Measurements from ENCODE around the gene DISP3. TPM values are rescaled to one million over a fixed set of nuclear protein-coding genes. Genes with fewer than 3 reads are reported as not detected.

DISP3 gene, protein sequence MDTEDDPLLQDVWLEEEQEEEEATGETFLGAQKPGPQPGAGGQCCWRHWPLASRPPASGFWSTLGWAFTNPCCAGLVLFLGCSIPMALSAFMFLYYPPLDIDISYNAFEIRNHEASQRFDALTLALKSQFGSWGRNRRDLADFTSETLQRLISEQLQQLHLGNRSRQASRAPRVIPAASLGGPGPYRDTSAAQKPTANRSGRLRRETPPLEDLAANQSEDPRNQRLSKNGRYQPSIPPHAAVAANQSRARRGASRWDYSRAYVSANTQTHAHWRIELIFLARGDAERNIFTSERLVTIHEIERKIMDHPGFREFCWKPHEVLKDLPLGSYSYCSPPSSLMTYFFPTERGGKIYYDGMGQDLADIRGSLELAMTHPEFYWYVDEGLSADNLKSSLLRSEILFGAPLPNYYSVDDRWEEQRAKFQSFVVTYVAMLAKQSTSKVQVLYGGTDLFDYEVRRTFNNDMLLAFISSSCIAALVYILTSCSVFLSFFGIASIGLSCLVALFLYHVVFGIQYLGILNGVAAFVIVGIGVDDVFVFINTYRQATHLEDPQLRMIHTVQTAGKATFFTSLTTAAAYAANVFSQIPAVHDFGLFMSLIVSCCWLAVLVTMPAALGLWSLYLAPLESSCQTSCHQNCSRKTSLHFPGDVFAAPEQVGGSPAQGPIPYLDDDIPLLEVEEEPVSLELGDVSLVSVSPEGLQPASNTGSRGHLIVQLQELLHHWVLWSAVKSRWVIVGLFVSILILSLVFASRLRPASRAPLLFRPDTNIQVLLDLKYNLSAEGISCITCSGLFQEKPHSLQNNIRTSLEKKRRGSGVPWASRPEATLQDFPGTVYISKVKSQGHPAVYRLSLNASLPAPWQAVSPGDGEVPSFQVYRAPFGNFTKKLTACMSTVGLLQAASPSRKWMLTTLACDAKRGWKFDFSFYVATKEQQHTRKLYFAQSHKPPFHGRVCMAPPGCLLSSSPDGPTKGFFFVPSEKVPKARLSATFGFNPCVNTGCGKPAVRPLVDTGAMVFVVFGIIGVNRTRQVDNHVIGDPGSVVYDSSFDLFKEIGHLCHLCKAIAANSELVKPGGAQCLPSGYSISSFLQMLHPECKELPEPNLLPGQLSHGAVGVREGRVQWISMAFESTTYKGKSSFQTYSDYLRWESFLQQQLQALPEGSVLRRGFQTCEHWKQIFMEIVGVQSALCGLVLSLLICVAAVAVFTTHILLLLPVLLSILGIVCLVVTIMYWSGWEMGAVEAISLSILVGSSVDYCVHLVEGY (N-terminal part only)
- under 1 TPM; 0.05 to 0.06 TPM for total RNA-seq
- long read RNA-seq, result 0 reads

GRCh38 chr1:11478571-11479374 is at the start of gene DISP3:
TSS of gene DISP3 (plus strand) at chr1:11479155. CDS start at chr1:11500993, 21,838 bp downstream.
- DNase-seq (peak; percentile 59), ATAC-seq (peak; percentile 81 to 87)
- intact Hi-C loops (cut with DNase I), result no loop called here

DNA sequence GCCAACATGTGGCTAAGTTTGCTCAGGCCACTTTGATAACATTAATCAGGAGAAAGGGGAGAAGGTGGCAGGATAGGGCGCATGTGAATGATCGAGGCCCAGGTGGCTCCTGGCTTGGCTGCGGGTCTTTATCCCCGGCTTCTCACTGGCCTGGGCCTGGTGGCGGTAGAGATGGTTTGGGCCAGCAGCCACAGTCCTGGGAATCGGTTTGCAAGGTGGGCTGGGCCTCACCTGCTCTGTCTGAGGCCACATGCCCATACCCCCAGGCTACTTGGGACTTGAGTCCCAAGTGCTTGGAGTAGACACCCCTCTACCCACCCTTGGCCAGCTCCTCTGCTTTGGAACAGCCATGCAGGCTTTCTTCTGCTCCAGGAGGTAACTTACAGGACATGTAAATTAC is 49.7 kb upstream of the DISP3 start:
- DNase-seq (no peak), ATAC-seq (no peak)
- intact Hi-C loops (cut with DNase I), result no loop called here

DNA sequence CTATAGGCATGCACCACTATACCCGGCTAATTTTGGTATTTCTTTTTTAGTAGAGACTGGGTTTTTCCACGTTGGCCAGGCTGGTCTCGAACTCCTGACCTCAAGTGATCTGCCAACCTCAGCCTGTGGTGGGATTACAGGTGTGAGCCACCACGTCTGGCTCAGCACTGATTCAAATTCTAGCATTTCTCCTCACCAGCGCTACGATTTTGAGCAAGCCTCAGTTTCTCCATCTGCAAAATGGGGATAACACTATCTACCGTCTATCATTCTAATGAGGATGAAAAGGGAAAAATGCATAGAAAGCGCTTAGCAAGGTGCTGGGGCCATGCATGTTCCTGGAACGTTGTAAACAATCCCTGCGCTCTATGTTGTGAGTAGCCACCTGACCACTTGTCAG is 49.0 kb upstream of the DISP3 start:
- no peak for ATAC-seq
- intact Hi-C loops (cut with DNase I), result no loop called here
- DNase-seq, result no peak

GRCh38 chr1:11431941-11432507 is 46.9 kb upstream of the DISP3 start:
- ATAC-seq (no peak), DNase-seq (no peak)
- intact Hi-C loops (cut with DNase I), result no loop called here

DNA sequence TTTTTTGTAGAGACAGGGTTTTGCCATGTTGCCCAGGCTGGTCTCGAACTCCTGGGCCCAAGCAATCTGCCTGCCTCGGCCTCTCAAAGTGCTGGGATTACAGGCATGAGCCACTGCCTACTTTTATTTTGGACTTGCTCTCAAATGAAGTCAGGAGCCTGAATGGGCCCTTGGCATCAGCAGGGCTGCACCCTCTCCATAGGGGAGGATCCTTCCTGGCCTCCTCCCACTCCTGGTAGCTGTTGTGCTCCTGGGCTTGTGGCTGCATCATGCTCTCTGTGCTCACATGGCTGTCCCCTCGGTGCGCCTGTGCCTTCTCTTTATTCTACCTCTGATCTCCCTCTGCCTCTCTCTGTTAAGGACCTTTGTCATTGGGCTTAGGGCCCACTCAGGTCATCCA is 46.4 kb upstream of the DISP3 start:
- ATAC-seq (no peak), DNase-seq (no peak)
- intact Hi-C loops (cut with DNase I), result no loop called here

GRCh38 chr1:11434501-11434900 is 44.5 kb upstream of the DISP3 start:
- intact Hi-C loops (cut with DNase I), result no loop called here
- DNase-seq (no peak), ATAC-seq (no peak)

DNA sequence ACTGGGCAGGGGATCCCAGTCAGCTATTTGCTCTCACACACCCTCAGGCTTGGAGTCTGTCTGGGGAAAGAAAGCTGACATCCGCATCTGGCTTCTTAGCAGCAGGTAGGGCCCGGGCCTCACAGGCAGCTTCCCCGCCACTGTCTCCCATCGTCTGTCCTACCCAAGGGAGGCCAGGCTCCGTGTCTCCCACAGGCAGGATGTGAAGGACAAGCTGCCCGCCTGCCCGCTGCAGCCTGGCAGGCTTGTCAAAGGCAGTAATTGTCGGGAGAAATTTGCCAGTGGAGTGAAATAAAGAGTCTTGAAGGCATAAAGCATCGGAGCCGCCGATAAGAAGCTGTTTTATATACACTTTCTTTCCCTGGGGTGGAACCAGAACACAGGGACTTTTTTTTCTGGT is 44.0 kb upstream of the DISP3 start:
- no peak for DNase-seq
- intact Hi-C loops (cut with DNase I), result no loop called here
- no peak for ATAC-seq

DNA sequence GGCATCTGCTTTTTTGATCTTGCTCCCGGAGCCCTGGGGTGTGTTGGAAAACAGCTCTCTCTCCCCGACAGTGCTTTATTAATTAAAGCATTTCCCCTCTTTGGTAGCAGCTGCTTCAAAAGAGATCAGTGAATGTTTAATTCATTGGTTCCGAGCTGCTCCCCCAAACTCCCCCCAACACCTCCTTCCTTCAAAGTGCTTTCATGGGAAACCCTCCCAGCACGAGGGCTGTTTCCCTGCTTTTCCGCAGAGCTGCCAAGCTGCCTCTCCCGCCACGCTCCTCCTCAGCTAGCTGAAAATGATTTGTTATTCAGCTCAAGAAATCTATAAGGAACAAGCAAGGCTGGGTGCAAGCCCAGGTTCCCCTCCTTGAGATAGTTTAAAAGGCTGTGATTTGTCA is 40.0 kb upstream of the DISP3 start:
- ATAC-seq (no peak), DNase-seq (no peak)
- intact Hi-C loops (cut with DNase I), result no loop called here

DNA sequence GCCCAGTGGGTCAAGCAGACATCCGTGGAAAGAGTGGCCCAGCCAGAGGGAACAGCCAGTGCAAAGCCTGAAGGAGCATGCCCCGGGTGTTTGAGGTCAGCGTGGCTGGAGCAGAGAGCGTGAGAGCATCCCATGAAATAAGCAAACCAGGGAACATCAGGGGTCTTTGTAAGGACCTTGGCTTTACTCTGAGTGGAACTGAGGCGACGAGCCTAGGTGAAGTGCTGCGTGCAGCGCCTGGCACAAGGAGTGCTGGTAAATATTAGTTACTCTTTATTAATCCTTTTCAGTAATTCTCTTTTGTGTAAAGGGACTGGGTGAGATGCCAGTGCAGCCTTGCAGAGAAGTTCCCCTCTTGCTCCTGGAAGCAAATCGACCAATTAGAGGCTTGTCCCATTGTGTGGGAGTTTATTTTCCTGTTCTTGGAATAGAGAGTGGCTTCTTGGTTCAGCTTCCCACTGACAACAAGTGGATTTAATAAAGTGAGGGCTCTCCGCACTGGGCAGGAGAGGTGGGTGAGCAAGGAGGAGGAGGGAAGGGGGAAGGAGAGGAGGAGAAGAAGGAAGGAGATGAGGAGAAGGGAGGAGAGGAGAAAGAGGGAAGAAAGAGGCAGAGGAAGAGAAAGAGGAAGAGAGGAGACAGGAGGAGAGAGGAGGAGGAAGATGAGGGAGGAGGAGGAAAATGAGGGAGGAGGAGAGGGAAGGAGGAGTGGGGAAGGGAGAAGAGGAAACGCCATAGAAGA is 37.6 kb upstream of the DISP3 start:
- ATAC-seq (no peak), DNase-seq (no peak)
- intact Hi-C loops (cut with DNase I), result no loop called here

GRCh38 chr1:11443043-11443442 is 35.9 kb upstream of the DISP3 start:
- ATAC-seq, result no peak
- intact Hi-C loops (cut with DNase I), result no loop called here
- DNase-seq, result no peak

- ATAC-seq (no peak), DNase-seq (no peak)
These were observed 34.8 kb upstream of the DISP3 start for GRCh38 chr1:11443961-11444658.

GRCh38 chr1:11444907-11445306 is 34.0 kb upstream of the DISP3 start:
- ATAC-seq, result no peak
- intact Hi-C loops (cut with DNase I), result no loop called here
- no peak for DNase-seq

More at GRCh38 chr1:11443961-11444658, 34.8 kb upstream of the DISP3 start:
- intact Hi-C loops (cut with DNase I), result no loop called here

- intact Hi-C loops (cut with DNase I), result no loop called here
- DNase-seq, result no peak
- no peak for ATAC-seq
These were observed 31.1 kb upstream of the DISP3 start for GRCh38 chr1:11447903-11448302.

GRCh38 chr1:11448373-11449099 is 30.4 kb upstream of the DISP3 start:
- DNase-seq, result no peak
- ATAC-seq, result no peak
- intact Hi-C loops (cut with DNase I), result no loop called here

- DNase-seq, result no peak
These were observed 29.9 kb upstream of the DISP3 start for GRCh38 chr1:11449100-11449403.

DNA sequence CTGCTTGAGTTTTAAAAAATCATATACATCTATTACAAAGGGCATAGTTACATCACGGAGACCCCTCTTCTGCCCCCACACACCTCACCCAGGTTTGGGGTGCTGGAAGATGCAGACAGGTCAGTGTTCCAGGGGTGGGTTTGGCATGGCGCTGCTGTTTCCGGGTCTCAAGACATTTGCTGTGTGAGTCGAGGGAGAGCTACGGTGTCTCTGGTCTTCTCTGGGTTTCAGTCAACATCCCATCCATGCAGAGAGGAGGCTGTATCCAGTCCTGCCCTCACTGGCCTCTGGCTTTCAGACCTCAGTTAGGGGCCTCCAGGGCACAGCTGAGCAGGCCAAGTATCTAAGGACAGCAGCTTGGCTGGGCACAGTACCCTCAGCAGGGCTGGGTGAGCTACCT is 28.6 kb upstream of the DISP3 start:
- intact Hi-C loops (cut with DNase I), result no loop called here
- ATAC-seq (no peak), DNase-seq (no peak)

More at GRCh38 chr1:11449100-11449403, 29.9 kb upstream of the DISP3 start:
- intact Hi-C loops (cut with DNase I), result no loop called here
- no peak for ATAC-seq
